Upper lobe of right lung (tissue), 1 donor: ENCODE results near the gene TENT4A. TPM values are rescaled to one million over a fixed set of nuclear protein-coding genes. Genes with fewer than 3 reads are reported as not detected.

Experiments used
- ATAC-seq: fragments of 200-7000 bp; cut with Tn5 transposase; one replicate; pipeline ENCODE4 v1.9.1; 2020; ENCODE audit warnings: mild to moderate bottlenecking, moderate library complexity
- DNase-seq: peaks from one replicate; pipeline ENCODE4 v3.0.0-alpha.2; 2020
- H3K27ac ChIP-seq: fragments of 200-600 bp; one replicate; pipeline ENCODE4 v1.8.0; 2022
- H3K27me3 ChIP-seq: fragments of 200-600 bp; one replicate; pipeline ENCODE4 v1.8.0; 2022; ENCODE audit warnings: mild to moderate bottlenecking
- H3K36me3 ChIP-seq: fragments of 200-600 bp; one replicate; pipeline ENCODE4 v1.8.0; 2022
- H3K4me1 ChIP-seq: fragments of 200-600 bp; one replicate; pipeline ENCODE4 v1.8.0; 2022
- H3K4me3 ChIP-seq: fragments of 200-600 bp; one replicate; pipeline ENCODE4 v1.8.0; 2022; ENCODE audit warnings: mild to moderate bottlenecking
- H3K9me3 ChIP-seq: fragments of 200-600 bp; one replicate; pipeline ENCODE4 v1.8.0; 2022
- CTCF ChIP-seq: fragments of 200-600 bp; IDR thresholded peaks from one replicate; pipeline ENCODE4 v1.8.0; 2022; ENCODE audit warnings: antibody characterized with exemption
- intact Hi-C: fragments of 100-400 bp; cut with DNase I; formaldehyde crosslinking; loops from one replicate; pipeline ENCODE4 v1.11.0; 2022
- total RNA-seq: library from RNA; stranded (reverse); fragmentation: NEBNext Ultra II Directional; extraction: Animal tissue kit (Norgen Biotek cat#: 25700); gene quantifications from one replicate; pipeline ENCODE4 v1.2.1, GENCODE V29; 2021
- donor health status: DM: no; HTN: yes; CAD: no; lungs with severe emphysema.

The TENT4A gene
- total RNA-seq, 1 donor from 2014 or later, result 19.9 TPM

DNA sequence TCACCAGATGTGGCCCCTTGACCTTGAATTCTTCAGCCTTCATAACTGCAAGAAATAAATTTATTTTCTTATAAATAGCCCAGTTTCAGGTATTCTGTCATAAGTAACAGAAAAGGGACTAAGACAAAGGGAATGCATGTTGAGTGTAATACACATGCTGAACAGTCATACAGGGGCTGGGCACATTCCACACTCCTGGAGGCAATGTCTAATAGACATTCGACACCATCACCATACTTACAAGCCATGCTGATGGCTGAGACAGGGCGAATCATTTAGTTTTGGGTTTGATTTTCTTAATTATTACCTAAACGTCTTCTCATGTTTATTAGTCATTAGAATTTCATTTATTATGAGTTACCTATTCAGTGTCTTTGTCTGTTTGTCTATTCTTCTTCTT is 68.5 kb downstream of the TENT4A start:
- no peaks in the 10 kb centered on the region for H3K9me3 ChIP-seq
- TF ChIP-seq CTCF, result no peak
- H3K4me3 ChIP-seq, result no peak overlapping the region
- no peaks in the 10 kb centered on the region for H3K27me3 ChIP-seq
- no peak for ATAC-seq
- no peak overlapping the region for H3K27ac ChIP-seq
- no peaks in the 10 kb centered on the region for H3K36me3 ChIP-seq
- DNase-seq, result no peak
- H3K4me1 ChIP-seq, result no peaks in the 10 kb centered on the region
- intact Hi-C loops, result no loop called here

DNA sequence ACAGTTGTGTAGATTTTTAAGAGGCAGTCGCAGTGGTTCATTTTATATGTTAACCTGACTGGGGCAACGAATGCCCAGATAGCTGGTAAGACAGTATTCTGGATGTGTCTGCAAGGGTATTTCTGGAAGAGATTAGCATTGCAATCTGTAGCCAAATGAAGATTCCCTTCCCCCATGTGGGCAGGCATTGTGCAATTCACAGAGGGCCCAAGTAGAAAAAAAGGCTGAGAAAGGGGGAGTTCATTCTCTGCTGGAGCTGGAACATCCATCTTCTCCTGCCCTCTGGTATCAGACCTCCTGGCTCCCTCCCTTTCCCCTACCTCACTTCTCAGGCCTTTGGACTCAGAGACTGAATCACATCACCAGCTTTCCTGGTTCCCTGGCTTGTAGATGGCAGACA is 70.6 kb downstream of the TENT4A start:
- no peaks in the 10 kb centered on the region for H3K36me3 ChIP-seq
- H3K27ac ChIP-seq, result no peak overlapping the region
- TF ChIP-seq CTCF, result no peak
- intact Hi-C loops, result no loop called here
- no peaks in the 10 kb centered on the region for H3K4me1 ChIP-seq
- no peak overlapping the region for H3K4me3 ChIP-seq
- DNase-seq, result no peak
- no peak for ATAC-seq
- no peaks in the 10 kb centered on the region for H3K27me3 ChIP-seq
- no peaks in the 10 kb centered on the region for H3K9me3 ChIP-seq

GRCh38 chr5:6784481-6784880 is 71.2 kb downstream of the TENT4A start:
- Histone ChIP-seq H3K27me3 (no peaks in the 10 kb centered on the region), H3K4me3 (no peak overlapping the region), H3K4me1 (no peaks in the 10 kb centered on the region), H3K9me3 (no peaks in the 10 kb centered on the region), H3K27ac (no peak overlapping the region), H3K36me3 (no peaks in the 10 kb centered on the region)
- intact Hi-C loops, result no loop called here
- no peak for ATAC-seq
- no peak for DNase-seq
- no peak for TF ChIP-seq CTCF

- Histone ChIP-seq H3K4me1 (no peaks in the 10 kb centered on the region), H3K9me3 (no peaks in the 10 kb centered on the region), H3K27me3 (no peaks in the 10 kb centered on the region), H3K4me3 (no peak overlapping the region), H3K27ac (no peak overlapping the region), H3K36me3 (no peaks in the 10 kb centered on the region)
- no peak for DNase-seq
- no peak for TF ChIP-seq CTCF
- intact Hi-C loops, result no loop called here
- no peak for ATAC-seq
These were observed 72.1 kb downstream of the TENT4A start for GRCh38 chr5:6785161-6785860.

- ATAC-seq (no peak), DNase-seq (no peak)
- Histone ChIP-seq H3K9me3 (no peaks in the 10 kb centered on the region), H3K27me3 (no peaks in the 10 kb centered on the region), H3K4me1 (no peaks in the 10 kb centered on the region), H3K27ac (no peak overlapping the region), H3K36me3 (no peaks in the 10 kb centered on the region), H3K4me3 (no peak overlapping the region)
- intact Hi-C loops, result no loop called here
- TF ChIP-seq CTCF, result no peak
These were observed 72.6 kb downstream of the TENT4A start for GRCh38 chr5:6785861-6786180.
